ENCODE measurements around the gene ARAP1. TPM values are rescaled to one million over a fixed set of nuclear protein-coding genes. Genes with fewer than 3 reads are reported as not detected.

The ARAP1 gene
- total RNA-seq, 3 donors from 2014 or later: 52.3 to 58.1 (median 52.8) TPM

- Mint-ChIP-seq H3K4me1 (ENCODE audit: low read depth) (peaks cover 47% of the 10 kb centered on the region), H3K27me3 (ENCODE audit: low read depth) (no peaks in the 10 kb centered on the region), H3K4me3 (no peak overlapping the region), H3K36me3 (ENCODE audit: insufficient read depth) (peaks cover 14% of the 10 kb centered on the region), H3K9me3 (peaks cover 4% of the 10 kb centered on the region)
- no peak for DNase-seq
- no peak for ATAC-seq
Measured at GRCh38 chr11:72735495-72736027, 16.6 kb downstream of the ARAP1 start.

GRCh38 chr11:72732329-72732728, 19.9 kb downstream of the ARAP1 start:
- Mint-ChIP-seq H3K4me3 (no peak overlapping the region), H3K9me3 (peaks cover 4% of the 10 kb centered on the region), H3K36me3 (ENCODE audit: insufficient read depth) (peaks cover 19% of the 10 kb centered on the region), H3K4me1 (ENCODE audit: low read depth) (peaks cover 25% of the 10 kb centered on the region), H3K27me3 (ENCODE audit: low read depth) (no peaks in the 10 kb centered on the region)
- ATAC-seq (no peak), DNase-seq (no peak)

- Mint-ChIP-seq H3K4me3 (no peak overlapping the region), H3K9me3 (peaks cover 4% of the 10 kb centered on the region), H3K4me1 (ENCODE audit: low read depth) (peaks cover 12% of the 10 kb centered on the region), H3K36me3 (ENCODE audit: insufficient read depth) (peaks cover 21% of the 10 kb centered on the region), H3K27me3 (ENCODE audit: low read depth) (no peaks in the 10 kb centered on the region)
- DNase-seq: no peak
- ATAC-seq: no peak
Measured at GRCh38 chr11:72730737-72731136, 21.5 kb downstream of the ARAP1 start.

- peaks cover 21% of the 10 kb centered on the region for H3K36me3 Mint-ChIP-seq (ENCODE audit: insufficient read depth)
- H3K4me3 Mint-ChIP-seq: no peak overlapping the region
- DNase-seq (no peak), ATAC-seq (no peak)
- H3K27me3 Mint-ChIP-seq (ENCODE audit: low read depth): no peaks in the 10 kb centered on the region
- peaks cover 12% of the 10 kb centered on the region for H3K4me1 Mint-ChIP-seq (ENCODE audit: low read depth)
- peaks cover 4% of the 10 kb centered on the region for H3K9me3 Mint-ChIP-seq
Measured at GRCh38 chr11:72730243-72730642, 22.0 kb downstream of the ARAP1 start.

GRCh38 chr11:72727521-72727920, 24.7 kb downstream of the ARAP1 start:
- H3K36me3 Mint-ChIP-seq (ENCODE audit: insufficient read depth): peaks cover 21% of the 10 kb centered on the region
- peaks cover 4% of the 10 kb centered on the region for H3K9me3 Mint-ChIP-seq
- H3K4me3 Mint-ChIP-seq: no peak overlapping the region

GRCh38 chr11:72726266-72727220, 25.7 kb downstream of the ARAP1 start:
- H3K4me1 Mint-ChIP-seq (ENCODE audit: low read depth): peaks cover 32% of the 10 kb centered on the region

More at GRCh38 chr11:72727521-72727920, 24.7 kb downstream of the ARAP1 start:
- H3K4me1 Mint-ChIP-seq (ENCODE audit: low read depth): peaks cover 26% of the 10 kb centered on the region
- no peaks in the 10 kb centered on the region for H3K27me3 Mint-ChIP-seq (ENCODE audit: low read depth)
- no peak for ATAC-seq
- no peak for DNase-seq

GRCh38 chr11:72725724-72726028, 26.5 kb downstream of the ARAP1 start:
- no peak for ATAC-seq
- no peak for DNase-seq

More at GRCh38 chr11:72726266-72727220, 25.7 kb downstream of the ARAP1 start:
- peaks cover 17% of the 10 kb centered on the region for H3K36me3 Mint-ChIP-seq (ENCODE audit: insufficient read depth)
- ATAC-seq: no peak
- no peaks in the 10 kb centered on the region for H3K27me3 Mint-ChIP-seq (ENCODE audit: low read depth)
- H3K4me3 Mint-ChIP-seq: no peak overlapping the region
- DNase-seq: no peak
- H3K9me3 Mint-ChIP-seq: peaks cover 3% of the 10 kb centered on the region

GRCh38 chr11:72724851-72725723, 27.1 kb downstream of the ARAP1 start:
- H3K4me1 Mint-ChIP-seq (ENCODE audit: low read depth): peaks cover 46% of the 10 kb centered on the region
- peaks cover 7% of the 10 kb centered on the region for H3K36me3 Mint-ChIP-seq (ENCODE audit: insufficient read depth)
- ATAC-seq (peak; percentile 23 to 25), DNase-seq (peak; percentile 79)
- no peaks in the 10 kb centered on the region for H3K9me3 Mint-ChIP-seq
- H3K27me3 Mint-ChIP-seq (ENCODE audit: low read depth): no peaks in the 10 kb centered on the region
- H3K4me3 Mint-ChIP-seq: no peak overlapping the region

More at GRCh38 chr11:72725724-72726028, 26.5 kb downstream of the ARAP1 start:
- peaks cover 9% of the 10 kb centered on the region for H3K36me3 Mint-ChIP-seq (ENCODE audit: insufficient read depth)
- peaks cover 41% of the 10 kb centered on the region for H3K4me1 Mint-ChIP-seq (ENCODE audit: low read depth)
- H3K4me3 Mint-ChIP-seq: no peak overlapping the region
- H3K9me3 Mint-ChIP-seq: no peaks in the 10 kb centered on the region
- H3K27me3 Mint-ChIP-seq (ENCODE audit: low read depth): no peaks in the 10 kb centered on the region

- DNase-seq (no peak), ATAC-seq (no peak)
- Mint-ChIP-seq H3K36me3 (ENCODE audit: insufficient read depth) (peaks cover 7% of the 10 kb centered on the region), H3K4me1 (ENCODE audit: low read depth) (peaks cover 53% of the 10 kb centered on the region), H3K27me3 (ENCODE audit: low read depth) (no peaks in the 10 kb centered on the region), H3K4me3 (no peak overlapping the region), H3K9me3 (no peaks in the 10 kb centered on the region)
Measured at GRCh38 chr11:72724021-72724551, 28.1 kb downstream of the ARAP1 start.

GRCh38 chr11:72723508-72723907, 28.7 kb downstream of the ARAP1 start:
- Mint-ChIP-seq H3K27me3 (ENCODE audit: low read depth) (no peaks in the 10 kb centered on the region), H3K4me1 (ENCODE audit: low read depth) (peaks cover 56% of the 10 kb centered on the region), H3K36me3 (ENCODE audit: insufficient read depth) (peaks cover 7% of the 10 kb centered on the region), H3K4me3 (no peak overlapping the region), H3K9me3 (no peaks in the 10 kb centered on the region)
- DNase-seq: no peak
- ATAC-seq: no peak

GRCh38 chr11:72722050-72722748, 30.0 kb downstream of the ARAP1 start:
- Mint-ChIP-seq H3K4me1 (ENCODE audit: low read depth) (peaks cover 64% of the 10 kb centered on the region), H3K27me3 (ENCODE audit: low read depth) (no peaks in the 10 kb centered on the region), H3K36me3 (ENCODE audit: insufficient read depth) (peaks cover under 1% of the 10 kb centered on the region), H3K4me3 (peak overlapping the region; percentile 97), H3K9me3 (no peaks in the 10 kb centered on the region)
- ATAC-seq (peak; percentile 92), DNase-seq (peak; percentile 74)

- Mint-ChIP-seq H3K4me3 (peak overlapping the region; percentile 97), H3K4me1 (ENCODE audit: low read depth) (peaks cover 67% of the 10 kb centered on the region), H3K36me3 (ENCODE audit: insufficient read depth) (no peaks in the 10 kb centered on the region), H3K27me3 (ENCODE audit: low read depth) (no peaks in the 10 kb centered on the region), H3K9me3 (no peaks in the 10 kb centered on the region)
- DNase-seq (peak; percentile 15), ATAC-seq (peak; percentile 28 to 36)
Measured at GRCh38 chr11:72721689-72722049, 30.5 kb downstream of the ARAP1 start.

- H3K36me3 Mint-ChIP-seq (ENCODE audit: insufficient read depth): no peaks in the 10 kb centered on the region
- ATAC-seq (no peak), DNase-seq (no peak)
- H3K4me3 Mint-ChIP-seq: peak overlapping the region; percentile 97
- no peaks in the 10 kb centered on the region for H3K9me3 Mint-ChIP-seq
- H3K27me3 Mint-ChIP-seq (ENCODE audit: low read depth): no peaks in the 10 kb centered on the region
- H3K4me1 Mint-ChIP-seq (ENCODE audit: low read depth): peaks cover 68% of the 10 kb centered on the region
Measured at GRCh38 chr11:72721276-72721675, 30.9 kb downstream of the ARAP1 start.

Measured in activated T-cell treated with anti-CD3 and anti-CD28 coated beads, Interleukin-2, amount 50 U/mL, for 4 hours (primary cell).